Frontal cortex (tissue), 4 donors: ENCODE data around the gene HARBI1. TPM values are rescaled to one million over a fixed set of nuclear protein-coding genes. Genes with fewer than 3 reads are reported as not detected.
A peak's percentile ranks its signal among the peaks of the same experiment; 100 is the strongest.

Experiments used
- DNase-seq, 2 donors: peaks; one replicate each; pipeline ENCODE4 v3.0.0; 2012; ENCODE audit warnings: low spot score in 2 of 2
- FAIRE-seq: peaks from 2 replicates; lab custom pipeline; 2012; peaks lifted over from hg19 to GRCh38; lab: Jason Lieb, UNC
- total RNA-seq: library from RNA; depleted of rRNA; stranded (reverse); fragments of >200 nt; gene quantifications from one replicate; pipeline ENCODE4 v1.2.3, GENCODE V29; 2014
- donor health status: control.
- donor health status: control.
- donor health status: control.

Gene HARBI1
- total RNA-seq, 1 donor from 2014 or later, result 7.7 TPM

DNA sequence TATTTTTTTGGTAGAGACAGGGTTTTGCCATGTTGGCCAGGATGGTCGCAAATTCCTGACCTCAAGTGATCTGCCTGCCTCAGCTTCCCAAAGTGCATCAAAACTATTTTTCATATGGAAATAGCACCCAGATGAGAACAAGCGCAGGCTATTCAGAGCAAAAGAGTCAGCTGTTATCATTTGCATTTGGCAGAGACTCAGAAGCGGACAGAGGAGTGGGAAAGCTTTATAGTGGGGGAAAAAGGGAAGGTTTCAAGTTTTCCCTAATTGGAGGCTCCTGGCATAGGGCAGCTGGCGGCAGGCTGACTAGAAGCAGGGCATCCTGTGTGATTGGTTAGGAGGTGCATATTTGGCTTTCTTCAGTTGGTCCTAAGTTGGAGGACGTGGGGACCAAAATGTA is 20.5 kb upstream of the HARBI1 start:
- FAIRE-seq, result no peak
- no peak for DNase-seq

DNA sequence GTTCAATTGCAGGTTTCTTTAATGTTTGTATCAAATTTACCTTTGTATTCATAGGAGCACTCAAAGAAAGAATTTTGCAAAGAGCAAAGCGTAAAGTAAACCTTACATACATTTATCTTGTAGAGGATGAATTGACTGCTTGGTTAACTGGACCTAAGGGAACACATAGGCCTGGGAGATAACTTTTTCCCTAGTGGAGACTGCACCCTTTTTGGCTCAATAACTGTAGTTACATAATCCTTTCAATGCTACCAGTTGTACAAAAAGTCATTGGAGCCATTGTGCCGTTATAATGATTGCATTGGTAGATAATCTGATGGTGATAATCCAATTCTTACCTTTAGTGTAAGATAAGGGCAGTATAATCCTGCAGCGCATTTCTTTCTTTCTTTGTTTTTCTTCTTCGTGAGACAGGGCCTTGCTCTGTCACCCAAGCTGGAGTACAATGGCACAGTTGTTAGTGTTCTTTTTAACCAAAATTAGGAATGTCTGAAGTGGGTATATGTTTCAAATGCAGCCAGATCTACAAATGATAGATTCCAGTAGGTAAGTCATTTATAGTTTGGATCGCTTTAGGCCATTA is 18.6 kb upstream of the HARBI1 start:
- DNase-seq (no peak), FAIRE-seq (no peak)

DNA sequence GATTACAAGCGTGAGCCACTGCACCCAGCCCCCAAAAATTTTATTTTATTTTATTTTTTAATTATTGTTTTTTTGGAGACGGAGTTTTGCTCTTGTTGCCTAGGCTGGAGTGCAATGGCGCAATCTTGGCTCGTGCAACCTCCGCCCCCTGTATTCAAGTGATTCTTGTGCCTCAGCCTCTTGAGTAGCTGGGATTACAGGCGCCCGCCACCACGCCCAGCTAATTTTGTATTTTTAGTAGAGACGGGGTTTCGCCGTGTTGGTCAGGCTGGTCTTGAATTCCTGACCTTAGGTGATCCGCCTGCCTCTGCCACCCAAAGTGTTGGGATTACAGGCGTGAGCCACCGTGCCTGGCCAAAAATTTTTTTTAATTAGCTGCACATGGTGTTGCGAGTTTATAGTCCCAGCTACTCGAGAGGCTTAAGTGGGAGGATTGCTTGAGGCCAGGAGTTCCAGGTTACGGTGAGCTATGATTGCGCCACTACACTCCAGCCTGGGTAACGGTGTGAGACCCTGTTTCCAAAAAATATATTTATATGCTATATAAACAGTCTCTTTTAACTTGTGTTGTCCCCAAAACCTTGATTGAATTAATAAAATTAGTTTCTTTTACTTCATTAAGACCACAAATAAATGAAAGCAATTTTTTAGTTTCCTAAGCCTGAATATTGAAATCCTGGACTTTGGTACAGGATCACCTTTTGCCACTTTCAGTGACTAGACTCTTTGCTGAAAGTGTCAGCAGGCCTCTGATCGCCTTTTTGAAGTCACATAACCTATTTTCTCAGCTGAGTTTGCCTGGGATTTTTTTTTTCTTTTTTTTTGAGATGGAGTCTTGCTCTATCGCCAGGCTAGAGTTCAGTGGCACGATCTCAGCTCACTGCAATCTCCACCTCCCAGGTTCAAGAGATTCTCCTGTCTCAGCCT is 16.5 kb upstream of the HARBI1 start:
- FAIRE-seq, result no peak

DNA sequence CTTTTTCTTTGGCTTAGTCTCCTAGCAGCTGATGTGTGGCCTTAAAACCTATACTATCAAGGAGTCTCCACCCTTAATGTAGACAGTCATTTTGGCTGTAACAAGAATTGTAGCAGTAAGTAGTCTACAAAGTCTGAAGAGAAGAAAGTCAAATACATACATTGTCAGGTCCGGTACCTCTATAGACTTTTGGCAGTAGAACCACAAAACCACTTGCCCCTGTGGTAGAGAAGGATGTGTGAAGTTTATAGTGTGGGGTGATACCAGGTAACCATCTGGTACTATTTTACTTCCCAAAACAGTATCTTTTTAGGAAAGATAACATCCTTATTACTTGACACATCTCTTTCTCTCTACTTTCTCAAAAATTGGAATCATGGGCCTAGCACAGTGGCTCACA is 15.5 kb upstream of the HARBI1 start:
- FAIRE-seq, result no peak
- DNase-seq, result no peak

More for the DNA sequence above, 16.5 kb upstream of the HARBI1 start:
- no peak for DNase-seq

DNA sequence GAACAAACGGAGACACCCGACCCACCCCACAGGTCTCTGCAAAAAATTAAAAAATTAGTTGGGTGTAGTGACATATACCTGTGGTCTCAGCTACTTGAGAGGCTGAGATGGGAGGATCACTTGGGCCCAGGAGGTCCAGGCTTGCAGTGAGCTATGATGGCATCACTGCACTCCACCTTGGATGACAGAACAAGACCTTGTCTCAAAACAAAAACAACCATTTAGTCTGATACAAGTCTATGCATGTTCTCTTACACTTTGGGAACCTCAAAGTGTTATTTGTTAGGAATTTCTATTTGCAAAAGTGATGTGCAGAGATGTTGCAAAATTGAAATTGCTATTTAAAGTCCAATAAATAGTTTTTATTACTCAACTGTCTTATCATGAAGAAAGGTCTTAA is 14.6 kb upstream of the HARBI1 start:
- no peak for DNase-seq
- no peak for FAIRE-seq

DNA sequence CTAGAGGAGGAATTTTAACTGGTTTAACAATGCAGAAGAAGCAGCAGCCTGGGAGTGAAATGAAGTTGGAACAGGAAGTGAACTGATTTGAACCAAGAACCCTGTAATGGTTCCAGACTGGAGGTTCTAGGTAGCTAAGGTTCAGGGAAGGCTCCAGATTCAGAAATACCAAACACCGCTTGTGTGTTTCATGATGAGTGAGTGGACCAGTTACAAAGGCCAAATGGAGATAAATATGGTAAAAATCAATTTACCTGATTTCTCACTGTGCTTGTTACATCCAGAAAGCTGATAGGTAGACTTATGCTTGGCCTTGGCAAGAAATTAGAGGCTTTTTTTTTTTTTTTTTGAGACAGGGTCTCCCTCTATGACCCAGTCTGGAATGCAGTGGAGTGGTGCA is 13.2 kb upstream of the HARBI1 start:
- FAIRE-seq, result no peak
- no peak for DNase-seq

DNA sequence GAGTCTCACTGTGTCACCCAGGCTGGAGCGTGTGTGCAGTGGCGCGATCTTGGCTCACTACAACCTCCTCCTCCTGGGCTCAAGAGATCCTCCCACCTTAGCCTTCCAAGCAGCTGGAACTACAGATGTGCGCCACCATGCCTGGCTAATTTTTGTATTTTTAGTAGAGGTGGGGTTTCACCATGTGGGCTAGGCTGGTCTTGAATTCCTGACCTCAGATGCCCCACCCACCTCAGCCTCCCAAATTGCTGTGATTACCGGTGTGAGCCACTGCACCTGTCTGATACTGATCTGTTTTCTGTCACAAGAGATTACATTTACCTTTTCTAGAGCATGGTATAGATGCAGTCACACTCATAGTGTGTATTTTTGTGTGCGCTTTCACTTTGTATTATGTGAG is 11.9 kb upstream of the HARBI1 start:
- FAIRE-seq (no peak), DNase-seq (no peak)

DNA sequence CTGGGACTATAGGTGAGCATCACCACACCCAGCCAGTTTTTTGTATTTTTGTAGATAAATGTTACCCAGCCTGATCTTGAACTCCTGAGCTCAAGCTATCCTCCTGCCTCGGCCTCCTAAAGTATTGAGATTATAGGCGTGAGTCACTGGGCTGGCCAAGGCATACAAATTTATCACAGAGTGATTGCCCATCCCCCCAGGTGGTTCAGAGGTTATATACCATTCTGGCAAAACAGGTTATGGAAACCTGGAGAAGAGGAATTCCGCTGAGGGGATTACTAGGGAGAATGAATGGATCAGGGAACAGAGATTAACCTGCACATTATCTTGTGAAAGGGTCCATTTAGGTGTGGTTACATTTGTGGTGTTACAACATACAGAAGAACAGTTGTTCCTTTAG is 8.4 kb upstream of the HARBI1 start:
- FAIRE-seq (no peak), DNase-seq (no peak)

DNA sequence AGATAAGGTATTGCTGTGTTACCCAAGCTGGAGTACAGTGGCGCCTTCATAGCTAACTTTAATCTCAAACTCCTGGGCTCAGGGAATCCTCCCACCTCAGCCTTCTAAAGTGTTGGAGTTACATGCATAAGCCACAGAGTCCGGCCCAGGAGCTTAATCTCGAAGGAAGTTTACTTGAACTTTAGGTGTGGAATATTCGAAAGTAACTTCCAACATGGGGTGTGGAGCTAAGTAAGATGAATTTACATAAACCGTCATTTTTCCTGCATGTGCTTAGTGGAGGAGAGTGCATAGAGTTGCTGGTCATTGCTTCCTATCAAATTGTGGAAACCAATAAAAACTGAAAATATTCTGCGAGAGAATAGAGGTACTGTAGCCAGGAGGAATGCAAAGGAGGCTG is 1.8 kb upstream of the HARBI1 start:
- DNase-seq, result no peak
- no peak for FAIRE-seq

DNA sequence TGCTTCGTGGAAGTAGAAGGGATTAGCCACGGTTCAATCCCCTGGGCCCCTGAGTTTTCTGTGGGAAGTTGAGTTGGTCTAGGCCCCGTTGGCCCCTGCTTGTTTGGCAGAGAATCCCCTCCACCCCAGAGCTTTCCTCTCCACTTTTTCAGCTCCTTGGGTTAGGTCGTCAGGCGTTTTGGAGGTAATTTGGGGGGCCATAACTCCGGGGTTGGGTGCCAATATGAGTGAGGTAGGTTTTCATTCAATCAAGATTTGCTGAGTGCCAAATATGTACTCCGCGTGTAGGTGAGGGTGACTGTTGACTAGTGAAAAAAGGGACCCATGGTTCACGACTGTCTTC is 916 bp upstream of the HARBI1 start:
- FAIRE-seq (no peak), DNase-seq (no peak)

DNA sequence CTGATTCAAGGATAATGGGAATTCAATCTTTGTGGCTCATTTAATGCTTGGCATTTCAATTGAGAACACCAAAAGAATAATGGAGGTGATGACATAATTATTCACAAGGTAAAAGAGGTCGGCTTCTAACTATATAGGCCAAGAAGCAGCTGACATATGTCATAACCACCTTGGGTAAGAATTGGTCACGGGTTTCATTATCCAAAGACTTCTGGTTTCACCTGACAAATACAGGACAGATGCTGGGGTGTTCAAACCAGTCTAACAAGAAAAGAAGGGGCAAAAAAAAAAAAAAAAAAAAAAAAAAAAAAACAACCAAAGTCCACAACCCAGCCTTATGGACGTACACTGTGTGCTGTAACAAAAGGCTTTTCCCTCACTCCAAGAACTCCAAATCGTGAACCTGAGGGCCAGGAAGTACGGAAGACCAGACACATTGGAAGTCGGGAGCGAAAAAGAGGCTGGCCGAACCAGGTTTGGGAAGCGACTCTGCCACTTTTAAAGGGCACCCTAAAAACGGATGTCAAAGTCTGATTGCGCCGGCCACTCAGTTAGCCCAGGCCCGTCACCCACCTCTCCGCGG is 385 bp downstream of the HARBI1 start:
- DNase-seq, result no peak
- FAIRE-seq, result no peak

DNA sequence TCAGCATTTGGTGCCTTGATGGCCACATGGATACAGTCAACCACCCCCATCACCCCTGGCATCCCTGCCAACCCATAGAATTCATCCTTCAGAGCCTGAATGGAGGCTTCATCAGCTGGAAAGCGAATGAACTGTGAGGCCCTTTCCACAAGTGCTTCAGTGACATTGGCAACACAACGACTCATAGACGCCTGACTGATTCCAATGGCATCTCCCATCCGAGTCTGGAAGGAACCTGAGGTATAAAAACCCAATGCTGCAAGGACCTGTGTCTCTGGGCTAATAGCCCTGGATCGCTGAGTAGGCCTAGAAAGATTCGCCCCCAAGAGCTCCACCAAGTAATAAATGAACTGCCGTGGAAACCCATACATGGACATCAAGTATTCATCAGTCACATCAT is 1.3 kb downstream of the HARBI1 start:
- no peak for FAIRE-seq

DNA sequence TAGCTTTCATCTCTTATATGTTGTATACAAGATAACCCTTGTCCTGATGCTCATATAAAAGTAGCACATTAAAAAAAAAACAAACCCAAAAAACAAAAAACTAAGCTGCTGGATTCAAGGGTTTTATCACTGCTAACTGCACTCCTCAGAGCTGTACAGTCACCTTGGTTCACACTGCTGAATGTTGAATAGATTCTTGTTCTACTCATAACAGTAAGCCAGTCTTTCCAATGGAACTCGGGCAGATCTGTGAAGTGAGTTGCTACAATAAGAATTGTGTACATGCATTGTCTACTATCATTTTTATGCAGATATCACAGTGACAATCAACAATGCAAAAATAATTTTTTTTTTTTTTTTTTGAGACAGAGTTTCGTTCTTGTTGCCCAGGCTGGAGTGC is 4.7 kb downstream of the HARBI1 start:
- no peak for FAIRE-seq

More for the DNA sequence above, 1.3 kb downstream of the HARBI1 start:
- DNase-seq, result no peak

DNA sequence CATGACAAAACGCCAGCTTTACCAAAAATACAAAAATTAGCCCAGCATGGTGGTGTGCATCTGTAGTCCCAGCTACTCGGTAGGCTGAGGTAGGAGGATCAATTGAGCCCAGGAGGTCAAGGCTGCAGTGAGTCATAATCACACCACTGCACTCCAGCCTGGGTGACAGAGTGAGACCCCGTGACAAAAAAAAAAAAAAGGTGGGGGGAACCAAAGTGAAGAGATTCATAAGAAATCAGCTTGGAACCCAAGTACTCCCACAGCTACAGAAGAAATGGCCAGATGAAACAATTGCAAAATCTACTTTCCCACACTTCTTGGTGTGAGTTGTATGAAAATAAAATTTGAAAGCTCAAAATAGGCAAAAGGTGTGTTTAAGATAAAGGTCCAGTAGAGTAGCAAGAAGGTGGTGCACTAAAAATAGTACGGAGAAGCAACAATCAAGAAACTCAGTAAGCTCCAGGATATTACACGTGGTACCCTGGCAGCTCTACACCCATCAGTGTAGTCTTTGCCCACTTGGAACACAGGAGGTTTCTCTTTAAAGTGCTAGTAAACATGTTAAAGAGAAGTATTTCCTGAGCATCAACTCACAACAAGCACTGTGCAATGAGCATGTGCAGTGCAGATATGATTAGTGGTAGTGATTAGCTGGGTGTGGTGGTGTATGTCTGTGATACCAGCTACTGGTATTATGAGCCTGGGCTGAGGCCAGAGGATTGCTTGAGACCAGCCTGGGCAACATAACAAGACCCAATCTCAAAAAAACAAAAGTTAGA is 5.3 kb downstream of the HARBI1 start:
- FAIRE-seq, result no peak

More for the DNA sequence above, 4.7 kb downstream of the HARBI1 start:
- peak in 1 of 2 donors; percentile 29 for DNase-seq

DNA sequence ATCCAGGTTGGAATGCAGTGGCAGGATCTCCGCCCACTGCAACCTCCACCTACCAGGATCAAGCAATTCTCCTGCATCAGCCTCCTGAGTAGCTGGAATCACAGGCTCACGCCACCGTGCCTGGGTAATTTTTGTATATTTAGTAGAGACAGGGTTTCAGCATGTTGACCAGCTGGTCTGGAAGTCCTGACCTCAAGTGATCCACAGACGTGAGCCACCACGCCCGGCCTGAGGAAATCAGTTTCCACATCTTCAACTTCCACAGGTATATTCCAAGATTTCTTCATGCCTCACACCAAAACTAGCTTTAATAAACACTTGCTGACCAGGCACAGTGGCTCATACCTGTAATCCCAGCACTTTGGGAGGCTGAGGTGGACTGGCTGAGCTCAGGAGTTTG is 7.6 kb downstream of the HARBI1 start:
- DNase-seq, result no peak
- FAIRE-seq, result no peak

More for the DNA sequence above, 5.3 kb downstream of the HARBI1 start:
- no peak for DNase-seq

DNA sequence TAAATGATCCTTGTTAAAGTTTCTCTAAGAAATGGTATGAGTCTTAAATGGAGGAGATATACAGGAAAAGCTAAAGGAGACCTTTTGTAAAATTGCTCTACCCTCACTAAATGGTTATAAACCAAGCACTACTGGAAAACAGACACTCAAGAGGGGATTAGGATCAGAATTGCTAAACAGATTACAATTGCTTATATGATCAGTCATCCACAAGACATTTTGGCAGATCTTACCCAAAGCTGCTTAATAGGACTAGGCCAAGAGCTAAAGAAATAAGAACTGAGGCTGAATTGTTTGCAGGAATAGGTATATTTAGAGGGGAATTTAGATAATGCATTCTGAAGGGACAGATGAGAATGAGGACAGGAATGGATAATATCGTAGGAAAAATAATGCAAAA is 9.5 kb downstream of the HARBI1 start:
- DNase-seq, result no peak
- no peak for FAIRE-seq

DNA sequence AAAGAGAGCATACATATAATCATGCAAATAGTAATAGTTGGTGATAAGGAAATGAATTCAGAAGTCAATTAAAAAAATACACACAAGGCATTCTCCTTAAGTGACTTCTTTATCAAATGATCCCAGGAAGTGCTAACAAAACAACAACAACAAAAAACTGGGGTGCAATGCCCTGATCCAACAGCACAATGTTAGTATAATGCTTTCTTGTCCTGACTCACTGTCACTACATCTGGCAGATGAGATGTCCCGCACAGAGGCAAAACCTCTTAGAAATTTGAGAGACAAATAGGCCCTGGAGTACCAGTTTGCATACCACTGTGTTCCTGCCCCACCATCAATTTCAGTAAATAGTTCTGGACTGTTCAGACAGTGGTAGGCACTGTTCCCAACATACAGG is 12.2 kb downstream of the HARBI1 start:
- DNase-seq (no peak), FAIRE-seq (no peak)

DNA sequence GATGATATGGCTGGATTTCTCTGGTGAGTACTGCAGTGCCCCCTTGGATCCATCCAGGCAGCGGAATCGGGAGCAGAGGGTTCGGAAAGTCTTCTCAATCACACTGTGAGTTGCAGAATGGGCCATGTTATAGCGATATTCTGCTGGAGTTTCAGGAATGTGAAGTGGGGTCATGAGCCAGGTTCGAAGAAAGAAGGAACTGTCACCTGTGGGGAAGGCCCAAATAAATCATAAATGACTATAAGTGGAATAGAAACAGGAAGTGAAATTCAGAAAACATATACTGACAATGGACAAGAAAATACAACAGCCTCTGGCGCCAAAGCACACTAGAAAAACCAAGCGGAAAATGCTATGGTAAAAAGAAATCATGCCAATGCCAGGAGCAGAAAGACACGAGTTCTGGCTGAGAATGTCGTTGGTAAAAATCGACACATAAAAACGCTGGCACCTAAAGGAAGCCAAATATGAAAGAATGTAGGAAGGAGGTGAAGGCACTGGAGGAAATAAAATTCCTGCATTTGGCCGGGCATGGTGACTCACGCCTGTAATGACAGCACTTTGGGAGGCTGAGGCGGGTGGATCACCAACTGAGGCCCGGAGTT is 13.2 kb downstream of the HARBI1 start:
- DNase-seq (no peak), FAIRE-seq (no peak)

DNA sequence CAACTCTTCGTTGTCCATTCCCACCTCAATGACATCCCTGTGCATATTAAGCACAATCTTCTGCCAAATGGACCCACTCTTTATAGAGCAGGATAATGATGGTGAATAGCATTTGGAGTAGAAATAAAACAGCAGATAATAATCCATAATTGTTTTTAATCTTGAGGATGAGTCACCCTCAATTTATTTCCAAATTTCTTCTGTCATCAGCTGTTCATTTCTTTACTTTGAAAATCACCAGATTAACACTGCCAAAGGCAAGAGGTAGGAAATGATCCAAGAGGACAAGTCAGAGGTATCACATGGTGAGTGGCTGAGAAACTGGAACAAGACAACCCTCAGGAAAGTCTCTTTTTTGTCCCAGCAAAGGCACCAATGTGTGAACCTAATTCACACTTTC is 15.9 kb downstream of the HARBI1 start:
- FAIRE-seq (no peak), DNase-seq (peak in 1 of 2 donors; percentile 29)
